Kidney tubule cell (primary cell): Measurements from ENCODE around the gene ULK3.

Source experiments
- DNase-seq: peaks from one replicate; pipeline ENCODE4 v3.0.0-alpha.2; 2018; ENCODE audit warnings: low spot score

ULK3 gene

DNA sequence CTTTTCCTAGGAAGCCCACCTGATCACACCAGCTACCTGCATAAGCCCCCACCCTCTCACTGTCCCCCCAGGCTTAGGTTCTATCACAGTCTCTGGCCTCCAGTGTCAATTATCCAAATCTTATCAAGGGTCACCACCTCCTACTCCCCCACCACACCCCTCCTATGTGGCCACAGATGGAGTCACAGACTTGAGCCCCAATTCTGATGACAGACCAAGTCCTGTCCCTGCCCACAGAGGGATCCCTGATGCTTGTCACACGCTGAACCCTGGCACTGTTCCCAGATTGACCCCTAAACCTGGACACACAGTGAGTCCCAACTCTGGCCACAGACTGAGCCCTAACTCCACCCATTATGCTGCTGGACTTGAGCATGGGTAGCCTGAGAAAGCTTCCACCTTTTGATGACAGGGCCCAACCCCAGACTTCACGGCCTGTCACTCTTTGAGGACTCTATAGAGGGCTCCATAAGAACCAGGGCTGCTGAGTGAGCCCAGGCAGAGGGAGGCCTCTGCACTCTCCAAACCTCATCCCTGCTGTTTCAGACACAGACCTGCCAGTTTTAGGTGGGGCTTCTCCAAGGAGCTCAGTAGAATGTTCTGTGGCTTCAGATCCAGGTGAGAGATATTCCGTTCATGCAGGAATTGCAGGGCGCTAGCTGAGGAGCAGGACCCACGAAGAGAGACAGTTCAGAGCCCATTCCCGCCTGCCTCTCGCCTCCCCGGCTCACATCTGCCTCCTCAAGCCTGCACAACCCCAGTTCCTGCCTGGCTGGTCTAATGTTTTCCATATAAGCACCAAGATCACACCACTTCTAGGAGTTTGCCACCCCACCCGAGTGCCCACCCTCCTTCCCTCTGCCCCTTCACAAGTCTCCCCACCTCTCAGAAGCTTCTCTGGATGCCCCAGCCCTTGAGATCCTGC lies 1.8 kb downstream of the ULK3 start:
- DNase-seq = no peak

DNA sequence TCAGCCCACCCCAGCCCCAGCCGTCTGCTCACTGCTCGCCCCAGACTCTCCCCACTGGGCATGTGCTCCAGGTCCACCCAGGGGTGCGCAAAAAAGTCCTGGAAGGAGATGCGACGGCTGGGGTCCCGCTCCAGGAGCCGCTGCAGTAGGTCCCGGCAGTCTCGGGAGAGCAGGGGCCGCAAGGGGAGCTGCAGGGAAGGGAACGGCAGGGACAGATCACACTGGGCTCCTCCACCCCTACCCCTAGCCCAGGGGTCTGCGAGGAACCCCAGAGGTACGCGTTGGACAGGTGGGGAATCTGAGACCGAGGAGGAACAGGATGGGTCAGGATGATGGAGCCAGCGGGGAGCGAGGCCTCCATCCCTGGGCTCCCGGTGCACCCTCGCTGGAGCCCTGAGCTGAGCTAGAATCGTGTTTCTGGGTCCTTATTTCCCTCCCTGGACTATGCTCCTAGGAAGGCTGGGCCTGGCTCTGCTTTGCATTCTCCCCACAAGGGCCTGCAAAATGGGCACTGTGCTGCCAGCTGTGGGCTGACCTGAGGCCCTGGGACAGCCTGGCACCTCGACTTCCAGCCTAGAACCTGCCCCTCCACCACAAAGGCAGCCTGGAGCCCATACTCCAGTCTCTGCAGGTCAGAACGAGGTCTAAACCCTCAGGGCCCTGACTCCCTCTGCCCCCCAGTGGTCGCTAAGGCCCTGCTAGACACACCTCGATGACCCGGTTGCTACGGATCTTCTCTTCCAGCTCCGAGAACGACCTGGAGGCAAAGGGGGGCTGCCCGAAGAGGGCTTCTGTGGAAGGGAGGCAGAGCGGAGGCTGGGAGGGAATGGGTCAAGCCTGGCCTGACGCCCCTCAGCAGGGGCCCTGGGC lies 3.2 kb downstream of the ULK3 start:
- DNase-seq = no peak

DNA sequence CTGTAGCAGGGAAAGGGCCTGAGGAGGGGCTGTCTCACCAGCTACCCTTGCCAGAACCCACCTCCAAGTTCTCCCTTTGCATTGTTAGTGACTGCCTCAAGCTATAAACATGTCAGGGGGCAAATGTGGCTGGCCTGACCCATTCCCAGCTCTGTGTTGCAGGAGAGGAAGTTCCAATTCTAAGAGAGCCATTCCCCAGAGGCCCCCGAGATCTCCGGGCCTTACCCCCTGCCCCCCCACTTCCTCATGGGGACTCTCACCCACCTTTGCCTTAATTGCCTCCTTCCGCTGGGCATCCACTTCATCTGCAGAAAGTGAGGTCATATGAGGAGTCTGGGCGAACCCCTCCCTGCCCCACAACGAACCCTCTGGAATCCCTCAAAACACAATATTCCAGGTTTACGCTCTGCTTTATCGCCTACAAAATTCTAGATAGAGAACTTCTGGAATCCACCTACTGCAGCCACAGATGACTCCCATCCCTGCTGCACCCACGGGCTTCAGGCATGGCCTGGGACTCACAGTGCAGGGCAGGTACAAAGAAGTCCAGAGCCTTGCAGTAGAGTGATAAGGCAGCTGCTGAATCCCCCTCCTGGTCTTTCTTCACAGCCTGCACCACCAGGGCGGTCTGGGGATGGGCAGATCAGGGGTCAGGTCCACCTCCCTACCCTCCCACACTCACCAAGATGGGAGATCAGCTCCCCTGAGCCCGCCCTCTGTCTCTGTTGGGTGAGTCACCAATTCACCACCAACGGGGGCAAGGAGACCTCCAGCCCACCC lies 4.0 kb downstream of the ULK3 start:
- DNase-seq = no peak

GRCh38 chr15:74838137-74838516 lies 4.8 kb downstream of the ULK3 start:
- DNase-seq = no peak

DNA sequence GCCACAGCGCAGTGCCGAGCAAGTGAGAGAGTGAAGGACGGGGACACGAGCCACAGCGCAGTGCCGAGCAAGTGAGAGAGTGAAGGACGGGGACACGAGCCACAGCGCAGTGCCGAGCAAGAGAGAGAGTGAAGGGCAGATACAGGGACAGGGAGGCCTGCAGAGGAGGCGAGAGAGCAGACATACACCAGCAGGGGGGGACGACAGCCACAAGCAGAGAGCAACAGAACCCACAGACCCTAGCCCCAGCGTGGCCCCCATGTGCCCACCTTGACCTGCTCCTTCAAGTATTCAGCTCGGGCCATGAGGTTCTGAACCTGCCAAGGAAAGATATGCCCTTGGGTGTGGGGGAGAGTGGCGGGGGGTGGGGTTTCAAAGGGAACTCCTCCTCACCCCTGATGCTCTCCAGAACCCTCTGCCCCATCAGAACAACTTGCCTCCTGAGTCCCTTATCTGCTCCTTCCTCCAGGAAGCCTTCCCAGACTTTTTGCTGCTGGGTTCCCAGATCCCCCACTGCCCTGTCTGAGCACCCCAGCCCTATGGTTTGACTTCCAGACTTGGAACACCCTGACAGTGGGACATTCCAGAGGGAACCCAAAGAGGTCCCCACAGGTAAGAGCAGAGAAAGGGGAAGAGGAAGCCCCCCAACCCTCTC lies 5.3 kb downstream of the ULK3 start:
- no peak for DNase-seq

GRCh38 chr15:74836846-74837245 lies 6.1 kb downstream of the ULK3 start:
- DNase-seq = no peak

DNA sequence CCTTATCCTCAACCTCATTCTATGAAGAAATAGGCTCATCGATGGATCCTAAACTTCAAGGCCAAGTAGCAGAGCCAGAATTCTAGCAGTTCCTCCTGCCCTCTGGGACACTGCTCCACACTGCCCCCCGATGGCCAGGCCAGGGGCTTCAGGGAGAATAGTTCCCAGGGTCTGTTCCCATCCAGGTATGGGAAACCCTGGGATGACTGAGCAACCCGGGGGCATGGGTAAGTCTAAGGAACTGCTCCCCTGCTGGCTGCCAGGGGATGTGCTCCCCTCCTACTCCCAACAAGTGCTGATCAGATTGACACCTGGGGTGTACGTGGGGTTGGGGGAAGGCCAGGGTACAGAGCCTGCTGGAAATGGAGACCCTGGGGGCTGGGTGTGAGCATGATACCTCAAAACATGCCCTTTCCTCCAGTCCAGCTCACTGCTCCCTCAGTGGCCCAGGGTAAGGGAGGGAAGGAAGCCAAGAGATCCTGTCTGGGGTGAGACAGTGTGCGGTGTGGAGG lies 7.6 kb downstream of the ULK3 start:
- peak; percentile 80 for DNase-seq

- DNase-seq = no peak
Measured at GRCh38 chr15:74833376-74834107, 9.4 kb downstream of the ULK3 start.

- no peak for DNase-seq
Measured at GRCh38 chr15:74832826-74833225, 10.1 kb downstream of the ULK3 start.

DNA sequence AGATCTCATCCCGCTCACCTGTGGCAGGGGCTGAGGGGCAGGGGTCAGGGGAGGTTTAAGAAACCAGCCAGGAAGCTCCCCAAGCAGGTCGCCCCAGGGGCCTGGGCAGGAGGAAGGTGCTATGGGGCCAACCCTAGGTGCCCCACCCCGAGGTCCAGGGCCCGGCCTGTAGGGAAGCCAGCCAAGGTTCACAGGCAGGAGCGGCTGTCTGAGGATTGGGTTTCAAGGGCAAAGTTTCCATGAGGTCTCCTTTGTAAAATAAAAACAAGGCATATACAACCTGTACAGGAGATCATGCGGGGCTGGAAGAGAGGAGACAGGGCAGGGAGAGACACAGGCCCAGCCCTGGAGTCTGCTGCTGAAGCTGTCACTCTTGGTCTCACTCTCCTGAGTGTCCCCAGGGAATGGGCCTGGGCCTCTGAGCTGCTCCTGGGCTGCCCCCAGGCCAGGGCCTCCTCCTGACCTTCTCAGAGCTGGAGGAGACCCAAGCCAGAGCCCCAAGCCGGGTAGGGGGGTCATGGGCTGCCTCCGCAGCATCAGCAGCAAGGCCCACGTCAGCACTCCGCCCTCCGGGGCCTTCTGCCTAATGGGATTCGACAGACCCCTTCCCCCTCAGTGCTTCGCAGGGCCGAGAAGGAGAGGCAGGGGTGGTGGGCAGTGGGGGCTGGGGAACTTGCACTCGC lies 11.0 kb downstream of the ULK3 start:
- no peak for DNase-seq

- no peak for DNase-seq
Measured at GRCh38 chr15:74830868-74831267, 12.1 kb downstream of the ULK3 start.

GRCh38 chr15:74829991-74830390 lies 13.0 kb downstream of the ULK3 start:
- no peak for DNase-seq

GRCh38 chr15:74829486-74829885 lies 13.5 kb downstream of the ULK3 start:
- no peak for DNase-seq

GRCh38 chr15:74828835-74829234 lies 14.1 kb downstream of the ULK3 start:
- no peak for DNase-seq

DNA sequence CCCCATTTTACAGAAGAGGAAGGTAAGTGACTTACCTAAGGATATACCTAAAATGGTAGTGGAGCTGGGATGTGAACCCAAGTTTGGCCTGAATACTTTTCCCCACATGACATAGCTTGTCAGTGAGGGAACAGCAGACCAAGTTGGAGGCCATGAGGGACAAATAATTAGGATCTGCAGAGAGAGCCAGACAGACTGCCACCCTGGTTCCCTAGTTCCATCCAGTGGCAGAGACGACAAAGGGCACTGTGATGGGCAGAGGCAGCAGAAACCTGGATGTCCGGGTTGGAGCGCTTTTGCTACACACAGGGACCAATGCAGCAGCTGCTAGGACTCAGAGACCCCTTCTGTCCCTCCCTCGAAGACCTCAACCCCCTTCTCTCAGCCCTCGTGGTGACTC lies 15.3 kb downstream of the ULK3 start:
- no peak for DNase-seq

- DNase-seq = no peak
Measured at GRCh38 chr15:74826921-74827320, 16.0 kb downstream of the ULK3 start.

- no peak for DNase-seq
Measured at GRCh38 chr15:74826364-74826819, 16.6 kb downstream of the ULK3 start, which contains the start of gene CPLX3. TSS of gene CPLX3 (plus strand) at chr15:74826627. CDS start at chr15:74826704, 77 bp downstream.

DNA sequence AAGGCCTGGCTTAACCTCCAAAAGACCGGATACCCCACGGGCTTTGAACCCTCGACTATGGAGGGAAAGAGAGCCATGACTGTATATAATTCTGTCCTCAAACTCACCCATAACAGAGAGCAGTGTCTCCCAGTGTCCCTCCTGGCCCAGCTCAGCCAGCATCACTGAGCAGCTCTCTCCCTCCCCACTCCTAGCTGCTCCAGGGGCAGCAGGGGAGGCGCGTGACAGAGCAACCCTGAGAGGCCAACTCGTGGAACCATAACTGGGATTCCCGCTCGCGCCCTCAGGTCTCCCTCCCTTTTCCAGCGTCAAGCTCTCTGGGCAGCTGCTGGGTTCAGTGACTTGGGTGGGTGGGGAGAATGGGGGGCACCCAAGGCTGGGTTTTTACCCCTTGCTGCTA lies 17.1 kb downstream of the ULK3 start:
- no peak for DNase-seq

DNA sequence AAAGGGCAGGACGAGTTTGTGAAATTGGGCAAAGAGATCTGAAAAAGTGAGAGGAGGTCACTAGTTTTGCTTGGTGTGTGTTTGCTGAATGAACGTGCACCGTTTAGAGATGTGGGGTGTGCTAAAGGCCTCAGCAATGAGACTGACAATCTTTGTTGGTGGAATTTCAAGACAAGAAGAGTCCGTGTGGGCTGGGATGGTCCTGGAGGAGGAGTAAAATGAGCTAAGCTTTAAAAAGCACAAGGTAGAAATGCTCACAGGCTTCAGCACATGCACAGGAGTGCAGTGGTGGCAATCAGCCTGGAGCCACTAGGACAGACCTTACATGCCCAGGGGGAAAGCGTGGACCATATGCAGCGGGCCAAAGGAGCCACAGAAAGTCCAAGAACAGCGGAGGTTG lies 18.0 kb downstream of the ULK3 start:
- DNase-seq = no peak

- no peak for DNase-seq
Measured at GRCh38 chr15:74823324-74823723, 19.6 kb downstream of the ULK3 start.
